GM13977 (cell line): ENCODE measurements around the gene SMOC2.

Experiments
- DNase-seq: peaks from one replicate; pipeline ENCODE4 v3.0.0; 2012; ENCODE audit warnings: low spot score
- CTCF ChIP-seq: IDR thresholded peaks from 2 replicates; pipeline ENCODE4 v1.5.1; 2012; ENCODE audit warnings: mild to moderate bottlenecking, control low read depth; ENCODE audit not compliant: insufficient read depth; ENCODE audit errors: extremely low read depth, missing control alignments
- in situ Hi-C: fragments of 300-500 bp; cut with MboI; formaldehyde crosslinking; loops from one replicate; pipeline ENCODE4 v1.12.0; 2022; ENCODE audit warnings: low sequenced_read_pairs, low pct_unique_long_range_greater_than_20kb, mixed read lengths, inconsistent platforms; ENCODE audit not compliant: unreplicated experiment

Gene SMOC2

GRCh38 chr6:168504366-168504765 is 63.4 kb downstream of the SMOC2 start:
- DNase-seq, result no peak
- in situ Hi-C loops, result no loop called here
- TF ChIP-seq CTCF, result no peak

- in situ Hi-C loops, result no loop called here
- TF ChIP-seq CTCF, result no peak
Observed at GRCh38 chr6:168506460-168506859, 65.5 kb downstream of the SMOC2 start.

DNA sequence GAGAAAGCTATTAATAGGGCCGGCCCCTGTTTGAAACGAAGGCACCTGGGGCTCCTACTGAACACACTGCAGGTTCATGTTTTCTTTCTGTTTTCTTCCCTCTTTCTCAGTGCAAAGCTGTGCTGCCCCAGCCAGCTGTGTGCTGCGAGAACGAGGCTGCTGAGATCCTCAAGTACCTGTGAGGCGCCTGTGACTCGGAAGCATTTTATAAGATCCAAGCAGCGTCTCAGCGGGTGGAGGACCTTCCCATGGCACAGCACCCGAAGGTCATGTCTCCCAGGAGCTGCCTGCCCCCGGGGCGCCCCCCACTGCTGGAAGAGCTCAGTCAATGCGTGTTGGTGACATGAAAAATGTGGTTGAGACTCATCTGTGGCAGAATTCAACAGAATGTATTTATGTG is 66.3 kb downstream of the SMOC2 start:
- no peak for TF ChIP-seq CTCF
- no peak for DNase-seq
- in situ Hi-C loops, result no loop called here

More at GRCh38 chr6:168506460-168506859, 65.5 kb downstream of the SMOC2 start:
- no peak for DNase-seq

DNA sequence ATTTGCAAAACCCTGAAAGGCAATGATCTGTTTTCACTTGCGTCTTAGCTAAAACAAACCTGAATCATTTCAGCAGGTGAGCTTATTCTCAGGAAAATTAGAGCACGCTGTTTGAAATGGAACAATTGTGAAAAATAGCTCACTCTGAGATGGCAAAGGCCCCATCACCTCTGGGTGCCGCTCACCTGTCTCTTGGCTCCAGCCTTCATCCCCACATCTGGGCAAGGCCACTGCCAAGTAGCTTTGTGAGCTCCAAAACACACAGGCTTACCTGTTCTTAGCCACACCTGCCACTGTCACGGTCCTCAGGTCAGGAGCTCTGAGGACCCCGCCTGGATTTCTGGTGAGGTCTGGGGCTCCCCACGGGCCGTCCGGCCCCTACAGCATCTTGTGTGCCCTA is 66.7 kb downstream of the SMOC2 start:
- in situ Hi-C loops, result no loop called here
- no peak for DNase-seq
- no peak for TF ChIP-seq CTCF

- TF ChIP-seq CTCF, result no peak
- DNase-seq, result no peak
- in situ Hi-C loops, result no loop called here
Observed at GRCh38 chr6:168508903-168509302, 67.9 kb downstream of the SMOC2 start.

DNA sequence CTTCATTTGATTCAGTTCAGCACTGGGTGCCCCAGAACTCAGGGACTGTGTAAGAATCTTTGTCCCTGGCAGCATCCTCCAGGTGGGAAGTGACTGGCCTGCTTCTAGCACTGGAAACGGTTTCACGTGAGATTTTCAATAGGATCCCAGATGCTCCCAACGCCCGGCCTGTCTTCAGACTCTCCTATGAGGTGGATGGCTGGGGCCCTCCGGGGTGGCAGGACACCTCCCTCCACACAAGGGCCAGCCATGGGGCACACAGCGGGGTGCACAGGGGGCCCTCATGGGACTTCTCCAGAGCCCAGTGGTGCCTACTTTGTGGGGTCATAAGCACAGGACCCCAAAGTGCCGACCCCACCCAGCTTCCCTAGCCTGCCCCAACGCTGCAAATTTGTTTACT is 72.8 kb downstream of the SMOC2 start:
- no peak for TF ChIP-seq CTCF
- in situ Hi-C loops, result no loop called here
- no peak for DNase-seq

- in situ Hi-C loops, result no loop called here
- no peak for TF ChIP-seq CTCF
- DNase-seq, result no peak
Observed at GRCh38 chr6:168514216-168514615, 73.2 kb downstream of the SMOC2 start.
